Osteocyte (in vitro differentiated cells): ENCODE data around the gene ATP6V1A. TPM values are rescaled to one million over a fixed set of nuclear protein-coding genes. Genes with fewer than 3 reads are reported as not detected.

Source experiments
- DNase-seq: peaks from one replicate; pipeline ENCODE4 v3.0.0; 2021; ENCODE audit warnings: mixed read lengths; ENCODE audit not compliant: unreplicated experiment; ENCODE audit errors: extremely low spot score
- H3K27ac Mint-ChIP-seq: one replicate; pipeline ENCODE4 v1.8.0; 2021; ENCODE audit warnings: mild to moderate bottlenecking, mixed read lengths; ENCODE audit not compliant: unreplicated experiment
- H3K27me3 Mint-ChIP-seq: one replicate; pipeline ENCODE4 v1.8.0; 2021; ENCODE audit warnings: mixed read lengths; ENCODE audit not compliant: unreplicated experiment
- H3K36me3 Mint-ChIP-seq: one replicate; pipeline ENCODE4 v1.8.0; 2021; ENCODE audit warnings: mixed read lengths; ENCODE audit not compliant: unreplicated experiment
- H3K4me1 Mint-ChIP-seq: one replicate; pipeline ENCODE4 v1.8.0; 2021; ENCODE audit warnings: mixed read lengths; ENCODE audit not compliant: unreplicated experiment
- H3K4me3 Mint-ChIP-seq: one replicate; pipeline ENCODE4 v1.8.0; 2021; ENCODE audit warnings: mild to moderate bottlenecking, moderate library complexity, mixed read lengths; ENCODE audit not compliant: unreplicated experiment
- H3K9me3 Mint-ChIP-seq: one replicate; pipeline ENCODE4 v1.8.0; 2021; ENCODE audit warnings: mixed read lengths; ENCODE audit not compliant: unreplicated experiment
- CTCF ChIP-seq: fragments of 200-600 bp; sonication (generic); IDR thresholded peaks from 2 replicates; pipeline ENCODE4 v1.5.0; 2021; ENCODE audit warnings: antibody characterized with exemption, mild to moderate bottlenecking, moderate library complexity
- total RNA-seq: library from RNA; stranded (reverse); gene quantifications from 2 replicates; pipeline ENCODE4 v1.2.1, GENCODE V29; 2021

ATP6V1A gene
- total RNA-seq, 1 donor from 2014 or later, result 84.7 TPM

- no peaks in the 10 kb centered on the region for H3K27me3 Mint-ChIP-seq
- H3K4me3 Mint-ChIP-seq, result no peak overlapping the region
- no peak for DNase-seq
- no peak for TF ChIP-seq CTCF
- H3K36me3 Mint-ChIP-seq, result no peaks in the 10 kb centered on the region
- H3K27ac Mint-ChIP-seq, result no peak overlapping the region
- H3K9me3 Mint-ChIP-seq, result peaks cover 5% of the 10 kb centered on the region
- peaks cover 25% of the 10 kb centered on the region for H3K4me1 Mint-ChIP-seq
These were observed 81.8 kb downstream of the ATP6V1A start for GRCh38 chr3:113828600-113828999.

GRCh38 chr3:113829576-113830354, 82.9 kb downstream of the ATP6V1A start:
- H3K27me3 Mint-ChIP-seq, result no peaks in the 10 kb centered on the region
- H3K27ac Mint-ChIP-seq, result peak overlapping the region; percentile 76
- no peak overlapping the region for H3K4me3 Mint-ChIP-seq
- peaks cover 5% of the 10 kb centered on the region for H3K9me3 Mint-ChIP-seq
- H3K4me1 Mint-ChIP-seq, result peaks cover 25% of the 10 kb centered on the region
- no peaks in the 10 kb centered on the region for H3K36me3 Mint-ChIP-seq
- TF ChIP-seq CTCF, result no peak
- no peak for DNase-seq

- peaks cover 25% of the 10 kb centered on the region for H3K4me1 Mint-ChIP-seq
- no peak overlapping the region for H3K4me3 Mint-ChIP-seq
- no peak for DNase-seq
- no peak for TF ChIP-seq CTCF
- no peaks in the 10 kb centered on the region for H3K36me3 Mint-ChIP-seq
- H3K9me3 Mint-ChIP-seq, result peaks cover 5% of the 10 kb centered on the region
- peak overlapping the region; percentile 76 for H3K27ac Mint-ChIP-seq
- H3K27me3 Mint-ChIP-seq, result no peaks in the 10 kb centered on the region
These were observed 84.2 kb downstream of the ATP6V1A start for GRCh38 chr3:113831103-113831355.

- no peak overlapping the region for H3K27ac Mint-ChIP-seq
- no peak for DNase-seq
- TF ChIP-seq CTCF, result no peak
- H3K36me3 Mint-ChIP-seq, result no peaks in the 10 kb centered on the region
- no peaks in the 10 kb centered on the region for H3K27me3 Mint-ChIP-seq
- H3K4me3 Mint-ChIP-seq, result no peak overlapping the region
- peaks cover 25% of the 10 kb centered on the region for H3K4me1 Mint-ChIP-seq
- peaks cover 5% of the 10 kb centered on the region for H3K9me3 Mint-ChIP-seq
These were observed 85.8 kb downstream of the ATP6V1A start for GRCh38 chr3:113832477-113833164.

GRCh38 chr3:113834983-113835382, 88.1 kb downstream of the ATP6V1A start:
- TF ChIP-seq CTCF, result no peak
- Mint-ChIP-seq H3K9me3 (peaks cover 5% of the 10 kb centered on the region), H3K27ac (no peak overlapping the region), H3K36me3 (no peaks in the 10 kb centered on the region), H3K27me3 (no peaks in the 10 kb centered on the region), H3K4me3 (no peak overlapping the region), H3K4me1 (peaks cover 26% of the 10 kb centered on the region)
- DNase-seq, result no peak
